HEK293 (cell line): ENCODE results near the gene ARID3B.

ENCODE experiments used
- BCL11A ChIP-seq: fragments of 450-650 bp; formaldehyde crosslinking; IDR thresholded peaks from 2 replicates; pipeline ENCODE4 v1.5.1; 2016; ENCODE audit warnings: low read depth, missing biosample characterization, missing genetic modification characterization
- BCL6B ChIP-seq: fragments of 450-650 bp; formaldehyde crosslinking; IDR thresholded peaks from 2 replicates; pipeline ENCODE4 v1.5.1; 2017; ENCODE audit warnings: missing biosample characterization, missing genetic modification characterization
- INSM2 ChIP-seq: fragments of 450-650 bp; formaldehyde crosslinking; IDR thresholded peaks from 2 replicates; pipeline ENCODE4 v1.5.1; 2016; ENCODE audit warnings: missing biosample characterization, missing genetic modification characterization
- MYNN ChIP-seq: fragments of 450-650 bp; formaldehyde crosslinking; IDR thresholded peaks from 2 replicates; pipeline ENCODE4 v1.5.1; 2016; ENCODE audit warnings: missing biosample characterization, missing genetic modification characterization, borderline replicate concordance
- PRDM1 ChIP-seq: fragments of 450-650 bp; formaldehyde crosslinking; IDR thresholded peaks from 2 replicates; pipeline ENCODE4; 2016; ENCODE audit warnings: missing biosample characterization, missing genetic modification characterization
- SCRT2 ChIP-seq: fragments of 450-650 bp; formaldehyde crosslinking; IDR thresholded peaks from 2 replicates; pipeline ENCODE4 v1.5.1; 2016; ENCODE audit warnings: missing biosample characterization, missing genetic modification characterization
- ZBTB17 ChIP-seq: fragments of 450-650 bp; formaldehyde crosslinking; IDR thresholded peaks from 2 replicates; pipeline ENCODE4 v1.5.1; 2016; ENCODE audit warnings: missing biosample characterization, missing genetic modification characterization
- ZBTB21 ChIP-seq: fragments of 450-650 bp; formaldehyde crosslinking; IDR thresholded peaks from 2 replicates; pipeline ENCODE4 v1.5.1; 2017; ENCODE audit warnings: missing biosample characterization, missing genetic modification characterization
- ZBTB26 ChIP-seq: fragments of 450-650 bp; formaldehyde crosslinking; optimal IDR thresholded peaks from 2 replicates; pipeline ENCODE3; 2016; ENCODE audit warnings: missing biosample characterization, mild to moderate bottlenecking, missing genetic modification characterization
- ZBTB49 ChIP-seq: fragments of 450-650 bp; formaldehyde crosslinking; IDR thresholded peaks from 2 replicates; pipeline ENCODE4 v1.5.1; 2016; ENCODE audit warnings: missing biosample characterization, missing genetic modification characterization, low read depth
- ZFHX2 ChIP-seq: fragments of 450-650 bp; formaldehyde crosslinking; conservative IDR thresholded peaks from 2 replicates; pipeline ENCODE4 v1.5.1; 2016; ENCODE audit warnings: missing biosample characterization, missing genetic modification characterization
- ZNF221 ChIP-seq: fragments of 450-650 bp; formaldehyde crosslinking; IDR thresholded peaks from 2 replicates; pipeline ENCODE4 v1.5.1; 2017; ENCODE audit warnings: missing biosample characterization, missing genetic modification characterization, borderline replicate concordance
- ZNF26 ChIP-seq: fragments of 450-650 bp; formaldehyde crosslinking; IDR thresholded peaks from 2 replicates; pipeline ENCODE4 v1.5.1; 2016; ENCODE audit warnings: missing biosample characterization, missing genetic modification characterization
- ZNF274 ChIP-seq, 2 experiments: fragments of 200-500 bp in 1 of 2; fragments of 450-650 bp in 1 of 2; sonication (Bioruptor generic) in 1 of 2; formaldehyde crosslinking in 1 of 2; IDR thresholded peaks; 2 replicates each; pipeline versions ENCODE4 v1.5.1 to v1.6.1; 2014 to 2016; ENCODE audit warnings: borderline replicate concordance in 1 of 2, inconsistent platforms in 1 of 2, low read length in 1 of 2, missing biosample characterization in 1 of 2, missing genetic modification characterization in 1 of 2
- ZNF302 ChIP-seq: fragments of 450-650 bp; formaldehyde crosslinking; IDR thresholded peaks from 2 replicates; pipeline ENCODE4 v1.5.1; 2016; ENCODE audit warnings: missing biosample characterization, missing genetic modification characterization, low read depth
- ZNF391 ChIP-seq: fragments of 450-650 bp; formaldehyde crosslinking; IDR thresholded peaks from 2 replicates; pipeline ENCODE4 v1.5.1; 2016; ENCODE audit warnings: low read depth, missing biosample characterization, missing genetic modification characterization, borderline replicate concordance
- ZNF394 ChIP-seq: fragments of 450-650 bp; formaldehyde crosslinking; IDR thresholded peaks from 2 replicates; pipeline ENCODE4 v1.5.1; 2016; ENCODE audit warnings: missing biosample characterization, missing genetic modification characterization, mild to moderate bottlenecking, moderate library complexity, borderline replicate concordance
- ZNF398 ChIP-seq: fragments of 450-650 bp; formaldehyde crosslinking; IDR thresholded peaks from 2 replicates; pipeline ENCODE4 v1.5.1; 2017; ENCODE audit warnings: missing biosample characterization, missing genetic modification characterization
- ZNF48 ChIP-seq: fragments of 450-650 bp; formaldehyde crosslinking; IDR thresholded peaks from 2 replicates; pipeline ENCODE4 v1.5.1; 2016; ENCODE audit warnings: missing biosample characterization, missing genetic modification characterization
- ZNF548 ChIP-seq: fragments of 450-650 bp; formaldehyde crosslinking; IDR thresholded peaks from 2 replicates; pipeline ENCODE4 v1.5.1; 2016; ENCODE audit warnings: missing biosample characterization, missing genetic modification characterization
- ZNF549 ChIP-seq: fragments of 450-650 bp; IDR thresholded peaks from 2 replicates; pipeline ENCODE4 v1.5.1; 2018; ENCODE audit warnings: missing biosample characterization, missing genetic modification characterization, mild to moderate bottlenecking, inconsistent platforms, moderate library complexity
- ZNF558 ChIP-seq: fragments of 450-650 bp; formaldehyde crosslinking; IDR thresholded peaks from 2 replicates; pipeline ENCODE4 v1.5.1; 2016; ENCODE audit warnings: missing biosample characterization, missing genetic modification characterization
- ZNF692 ChIP-seq: fragments of 450-650 bp; formaldehyde crosslinking; IDR thresholded peaks from 2 replicates; pipeline ENCODE4 v1.5.1; 2016; ENCODE audit warnings: missing biosample characterization, missing genetic modification characterization
- ZNF747 ChIP-seq: fragments of 450-650 bp; formaldehyde crosslinking; IDR thresholded peaks from 2 replicates; pipeline ENCODE4 v1.5.1; 2016; ENCODE audit warnings: missing biosample characterization, missing genetic modification characterization
- ZNF830 ChIP-seq: fragments of 450-650 bp; IDR thresholded peaks from 2 replicates; pipeline ENCODE4 v1.5.0; 2018; ENCODE audit warnings: missing biosample characterization, missing genetic modification characterization, low read depth, mild to moderate bottlenecking, moderate library complexity
- ZSCAN16 ChIP-seq: fragments of 450-650 bp; formaldehyde crosslinking; IDR thresholded peaks from 2 replicates; pipeline ENCODE4 v1.5.1; 2016; ENCODE audit warnings: missing biosample characterization, missing genetic modification characterization
- ZSCAN23 ChIP-seq: fragments of 450-650 bp; formaldehyde crosslinking; IDR thresholded peaks from 2 replicates; pipeline ENCODE4 v1.5.1; 2016; ENCODE audit warnings: missing biosample characterization, missing genetic modification characterization

Gene ARID3B

GRCh38 chr15:74541494-74542165 lies 610 bp downstream of the ARID3B start (continued):
- no peak for TF ChIP-seq ZNF830
- no peak; the same call in 1 of the 2 replicates for TF ChIP-seq ZNF394 (tag by site-specific recombination)
- no peak for TF ChIP-seq PRDM1 (tag by site-specific recombination)
- peak; percentile 65; the same call in 1 of the 2 replicates for TF ChIP-seq ZBTB17 (tag by site-specific recombination)
- TF ChIP-seq SCRT2 (tag by site-specific recombination), result no peak
- TF ChIP-seq ZNF548 (tag by site-specific recombination), result no peak; the same call in 1 of the 2 replicates
- TF ChIP-seq ZSCAN23, result 0 out of 2 replicates have a peak, but pooled peaks have one; percentile 38
- no peak for TF ChIP-seq ZBTB49
- TF ChIP-seq ZNF221, result no peak; the same call in 1 of the 2 replicates
- TF ChIP-seq ZNF549 (tag by site-specific recombination), result no peak
- peak; percentile 25; the same call in 1 of the 2 replicates for TF ChIP-seq INSM2 (tag by site-specific recombination)
- TF ChIP-seq ZNF26 (tag by site-specific recombination), result no peak
- no peak for TF ChIP-seq ZNF747
- TF ChIP-seq ZNF398, result peak; percentile 84
- TF ChIP-seq ZNF302 (tag by site-specific recombination), result no peak
- no peak for TF ChIP-seq ZSCAN16 (tag by site-specific recombination)
- no peak for TF ChIP-seq BCL6B (tag by site-specific recombination)
- TF ChIP-seq ZNF48, result no peak
- TF ChIP-seq ZNF391, result no peak; the same call in 1 of the 2 replicates
- TF ChIP-seq MYNN (tag by site-specific recombination), result no peak
- TF ChIP-seq ZFHX2 (tag by site-specific recombination), result peak; percentile 75
- peak; percentile 10; the same call in 1 of the 2 replicates for TF ChIP-seq ZNF692 (tag by site-specific recombination)
- TF ChIP-seq ZBTB21 (tag by site-specific recombination), result peak; percentile 39; the same call in 1 of the 2 replicates
- no peak for TF ChIP-seq BCL11A
- TF ChIP-seq ZNF274 (IDR thresholded peaks at IDR 0.05; ENCODE audit: low read length), result no peak
- no peak for TF ChIP-seq ZNF274 (tag by site-specific recombination; IDR thresholded peaks at IDR 0.05; ENCODE audit: borderline replicate concordance)
- TF ChIP-seq ZNF558 (tag by site-specific recombination), result no peak
- TF ChIP-seq ZBTB26 (tag by site-specific recombination), result peak; percentile 38
